Left forelimb (tissue), 1 donor: ENCODE measurements around the gene E2F7.
"Not testable (repeated sequence)": the region's sequence is repeated elsewhere in the genome, so short reads cannot be mapped to it uniquely, and the experiment has no call there.

Source experiments
- DNase-seq: peaks from one replicate; pipeline ENCODE4 v3.0.0-alpha.2; 2018; ENCODE audit warnings: low spot score

E2F7 gene

GRCh38 chr12:77065361-77066204 lies at the start of gene E2F7:
E2F7 (minus strand) TSS chr12:77065569; CDS start chr12:77064635, 934 bp downstream.
- DNase-seq, result peak; percentile 93

- no peak for DNase-seq
Measured at GRCh38 chr12:77113971-77114370, 48.6 kb upstream of the E2F7 start.

- DNase-seq, result no peak
Measured at GRCh38 chr12:77108707-77109106, 43.3 kb upstream of the E2F7 start.

DNA sequence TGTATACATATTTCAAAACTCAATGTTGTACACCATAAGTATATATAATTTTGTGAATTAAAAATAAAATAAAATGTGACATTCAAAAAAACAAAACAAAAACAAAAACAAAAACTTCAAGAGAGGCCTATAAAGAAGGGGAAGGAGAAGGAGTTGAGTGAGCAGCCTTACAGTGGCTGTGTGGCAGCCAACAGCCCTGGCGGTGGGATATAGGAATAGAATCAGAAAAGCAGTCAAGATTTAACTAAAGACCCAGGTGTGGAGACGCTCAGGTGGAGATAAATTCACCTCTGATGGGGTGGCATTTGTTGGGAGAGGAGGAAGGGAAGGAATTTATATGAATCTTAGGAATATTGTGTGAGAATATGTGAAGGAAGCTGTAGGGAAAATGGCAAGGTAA lies 41.8 kb upstream of the E2F7 start:
- no peak for DNase-seq

- no peak for DNase-seq
Measured at GRCh38 chr12:77104792-77105191, 39.4 kb upstream of the E2F7 start.

DNA sequence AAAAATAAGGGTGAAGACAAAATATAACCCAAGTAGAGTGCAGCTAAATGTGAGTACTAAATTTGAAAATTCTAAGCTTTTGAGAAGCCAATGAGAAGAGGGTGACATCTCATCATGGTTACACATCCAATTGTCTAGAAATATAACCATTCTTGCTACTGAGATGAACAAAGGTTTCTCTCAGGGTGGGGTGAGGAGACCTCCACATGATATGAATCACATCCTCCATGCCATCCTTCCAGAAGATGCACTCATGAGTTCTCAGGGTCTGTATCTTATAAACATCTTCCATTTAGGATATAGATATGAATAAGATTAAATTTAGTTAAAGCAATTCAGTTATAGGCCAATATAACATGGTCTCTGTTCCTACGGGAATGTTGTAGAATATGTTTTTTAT lies 38.9 kb upstream of the E2F7 start:
- DNase-seq, result no peak

DNA sequence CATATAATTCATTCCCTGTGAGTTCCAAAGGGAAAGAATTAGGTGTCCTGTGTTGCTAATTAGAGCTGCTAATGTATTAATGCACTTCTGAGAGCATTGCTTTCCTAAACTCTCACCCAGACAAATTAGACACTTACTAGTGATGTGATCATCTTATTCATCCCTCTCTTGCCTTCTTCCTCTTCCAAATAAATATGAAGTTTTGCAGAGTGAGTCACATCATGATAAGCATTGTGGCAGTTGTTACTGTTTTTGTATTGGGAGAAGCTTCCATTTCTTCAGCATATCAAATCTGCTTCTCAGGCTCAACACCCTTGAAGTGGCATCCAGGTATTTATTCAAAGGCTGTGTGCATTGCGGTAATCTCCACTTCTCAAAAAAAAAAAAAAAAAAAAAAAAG lies 37.3 kb upstream of the E2F7 start:
- DNase-seq, result no peak

- no peak for DNase-seq
Measured at GRCh38 chr12:77102123-77102522, 36.8 kb upstream of the E2F7 start.

DNA sequence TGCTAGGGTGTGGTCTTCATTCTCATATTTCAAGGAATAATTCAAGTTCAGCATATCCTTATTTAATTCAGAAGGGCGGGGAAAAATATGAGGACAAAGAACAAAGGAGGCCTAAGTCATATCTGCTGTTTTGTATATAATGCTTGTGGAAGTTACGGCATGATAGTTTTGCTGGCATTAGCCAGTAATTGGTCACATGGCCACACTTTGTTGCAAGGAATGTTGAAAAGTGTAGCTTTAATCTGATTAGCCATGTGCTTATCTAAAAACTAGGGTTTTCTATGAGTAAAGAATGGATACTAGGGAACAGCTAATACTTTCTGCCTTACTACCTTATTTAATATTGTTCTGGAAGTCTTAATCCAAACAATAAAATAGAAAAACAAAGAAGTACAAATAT lies 34.4 kb upstream of the E2F7 start:
- no peak for DNase-seq

GRCh38 chr12:77097846-77098245 lies 32.5 kb upstream of the E2F7 start:
- DNase-seq, result no peak

- not testable (repeated sequence) for DNase-seq
Measured at GRCh38 chr12:77092227-77092626, 26.9 kb upstream of the E2F7 start.

DNA sequence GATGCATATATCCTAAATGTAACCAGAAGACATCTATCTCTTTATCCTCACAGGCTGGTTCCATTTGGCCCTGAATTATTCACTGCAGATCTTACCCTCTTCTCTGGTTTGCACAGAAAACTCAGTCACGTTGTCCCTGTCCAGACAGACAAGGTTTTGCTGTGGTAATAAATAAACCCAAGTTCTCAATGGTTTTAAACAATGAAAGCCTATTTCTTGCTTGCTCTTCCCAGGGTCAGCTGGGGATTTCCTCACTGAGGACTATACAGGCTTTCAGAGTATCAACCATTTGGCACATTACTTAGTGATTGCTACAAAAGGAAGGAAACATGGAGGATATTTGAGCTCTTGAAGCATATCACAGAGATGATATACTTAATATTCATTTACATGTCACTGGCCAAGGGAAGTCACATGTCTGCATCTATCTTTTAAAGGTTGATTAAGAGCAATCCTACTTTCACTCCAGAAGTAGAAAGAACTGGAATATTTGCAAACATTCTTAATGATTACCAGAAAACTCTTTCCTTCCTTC lies 24.4 kb upstream of the E2F7 start:
- no peak for DNase-seq

DNA sequence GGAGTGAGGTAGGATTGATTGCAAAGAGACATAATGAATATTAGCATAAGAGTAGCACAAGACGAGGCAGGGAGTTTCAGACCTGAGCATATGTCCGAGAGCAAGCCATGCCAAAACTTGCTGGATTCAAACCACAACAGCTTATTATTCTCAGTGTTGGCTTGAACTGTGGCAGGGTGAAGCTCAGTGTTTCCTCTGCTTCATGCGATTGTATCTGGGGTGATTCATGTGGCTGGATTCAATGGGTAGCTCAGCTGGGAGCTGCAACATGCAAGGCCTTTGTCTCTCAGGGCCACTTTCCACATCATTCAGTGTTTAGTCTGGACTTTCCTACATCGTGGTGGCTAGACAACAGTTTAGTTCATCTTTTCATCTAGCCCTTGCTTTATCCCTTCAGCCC lies 22.1 kb upstream of the E2F7 start:
- DNase-seq, result no peak

DNA sequence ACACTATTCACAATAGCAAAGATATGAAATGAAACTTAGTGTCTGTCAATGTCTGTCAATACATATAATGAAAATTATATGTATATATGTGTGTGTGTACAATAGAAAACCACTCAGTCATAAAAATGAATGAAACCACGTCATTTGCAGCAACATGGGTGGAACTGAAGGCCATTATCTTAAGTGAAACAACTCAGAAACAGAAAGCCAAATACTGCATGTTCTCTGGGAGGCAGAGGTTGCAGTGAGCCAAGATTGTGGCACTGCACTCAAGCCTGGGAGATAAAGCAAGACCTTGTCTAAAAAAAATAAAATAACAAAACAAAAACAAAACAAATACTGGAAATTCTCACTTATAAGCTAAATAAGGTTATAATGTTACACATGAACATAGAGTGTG lies 16.7 kb upstream of the E2F7 start:
- DNase-seq, result no peak

GRCh38 chr12:77079631-77080030 lies 14.3 kb upstream of the E2F7 start:
- no peak for DNase-seq

DNA sequence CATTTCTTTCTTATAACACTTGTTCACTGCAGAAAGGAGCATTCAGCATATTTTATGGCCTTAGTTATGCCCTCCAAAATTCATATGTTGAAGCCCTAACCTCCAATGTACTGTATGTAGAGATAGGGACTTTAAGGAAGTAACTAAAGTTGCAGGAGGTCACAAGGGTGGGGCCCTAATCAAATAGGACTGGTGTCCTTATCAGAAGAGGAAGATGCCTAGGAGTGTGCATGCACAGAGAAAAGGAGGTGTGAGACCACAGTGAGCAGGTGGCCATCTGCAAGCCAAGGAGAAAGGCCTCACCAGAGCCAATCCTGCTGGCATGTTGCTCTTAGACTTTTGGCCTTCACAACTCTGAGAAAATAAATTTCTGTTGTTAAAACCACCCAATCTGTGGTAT lies 12.9 kb upstream of the E2F7 start:
- no peak for DNase-seq

GRCh38 chr12:77076886-77077285 lies 11.5 kb upstream of the E2F7 start:
- DNase-seq, result no peak

DNA sequence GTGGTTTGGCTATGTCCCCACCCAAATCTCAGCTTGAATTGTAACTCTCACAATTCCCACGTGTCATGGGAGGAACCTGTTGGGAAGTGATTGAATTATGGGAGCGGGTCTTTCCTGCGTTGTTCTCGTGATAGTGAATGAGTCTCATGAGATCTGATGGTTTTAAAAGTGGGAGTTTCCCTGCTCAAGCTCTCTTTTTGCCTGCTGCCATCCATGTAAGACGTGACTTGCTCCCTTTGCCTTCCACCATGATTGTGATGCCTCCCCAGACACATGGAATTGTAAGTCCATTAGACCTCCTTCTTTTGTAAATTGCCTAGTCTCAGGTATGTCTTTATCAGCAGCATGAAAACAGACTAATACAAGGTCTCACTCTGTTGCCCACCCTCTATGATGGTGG lies 8.5 kb upstream of the E2F7 start:
- DNase-seq, result not testable (repeated sequence)

GRCh38 chr12:77072833-77073495 lies 7.6 kb upstream of the E2F7 start:
- DNase-seq, result no peak

DNA sequence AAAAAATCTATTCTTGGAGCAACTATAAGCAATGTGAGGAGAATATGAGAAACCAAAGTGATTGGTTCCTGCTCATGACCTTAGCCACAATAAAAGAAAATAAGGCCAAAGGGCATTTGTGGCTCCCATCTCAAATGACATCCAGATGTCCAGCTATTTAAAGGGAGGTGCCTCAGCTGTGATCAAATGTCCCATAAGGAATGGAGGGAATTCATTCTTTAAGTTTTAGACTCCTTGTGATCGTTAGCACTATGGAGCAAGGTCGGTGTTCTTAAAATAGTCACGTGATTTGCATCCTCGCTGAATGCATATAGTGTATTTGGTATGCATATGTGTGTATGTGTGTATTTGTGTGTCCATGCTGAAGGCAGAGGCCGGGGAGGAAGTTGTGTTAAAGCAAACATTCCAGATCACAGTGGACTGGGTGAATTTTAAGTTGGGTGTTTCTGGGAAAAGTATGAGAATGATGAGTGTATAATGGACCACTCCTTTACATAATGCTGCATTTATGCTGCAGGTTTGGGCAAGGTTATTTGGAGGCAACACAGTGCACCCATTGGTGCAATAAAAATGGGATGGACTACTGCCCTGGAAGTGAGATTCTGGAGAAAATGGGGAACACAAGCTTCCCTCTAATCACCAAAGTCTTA lies 5.6 kb upstream of the E2F7 start:
- no peak for DNase-seq

- DNase-seq, result no peak
Measured at GRCh38 chr12:77070382-77070781, 5.0 kb upstream of the E2F7 start.

DNA sequence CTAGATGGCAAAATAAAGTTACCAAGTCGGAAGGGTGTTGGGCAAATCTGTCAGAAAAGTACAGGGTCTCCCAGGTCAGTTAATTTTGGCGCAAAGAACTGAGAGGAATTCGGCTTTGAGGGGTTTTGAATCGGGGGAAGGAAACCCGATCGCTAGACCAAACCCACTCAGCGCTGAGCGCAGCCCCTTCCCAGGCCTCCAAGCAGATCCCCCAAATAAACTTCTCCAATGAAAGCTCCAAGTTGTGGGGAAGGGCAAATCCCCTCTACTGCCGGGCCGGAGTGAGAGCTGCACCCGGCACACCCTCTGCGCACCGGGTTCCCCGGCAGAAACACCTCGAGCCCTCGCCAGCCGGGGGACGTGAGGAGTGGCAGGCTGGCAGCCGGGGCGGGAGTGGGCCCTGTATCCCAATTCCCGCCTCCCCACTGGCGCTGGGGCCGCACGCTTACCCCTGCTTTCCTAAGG lies 441 bp downstream of the E2F7 start:
- DNase-seq, result no peak
